IPS-11a (cell line): ENCODE measurements around the gene DYNC2H1.
"Not testable (repeated sequence)": the region's sequence is repeated elsewhere in the genome, so short reads cannot be mapped to it uniquely, and the experiment has no call there.

Experiments
- H3K4me3 ChIP-seq: one replicate; pipeline ENCODE4 v1.5.1; 2013; ENCODE audit warnings: low read depth, low read length, control low read depth

Gene DYNC2H1

GRCh38 chr11:103358251-103358650 is 249.0 kb downstream of the DYNC2H1 start:
- no peak overlapping the region for H3K4me3 ChIP-seq

GRCh38 chr11:103359216-103359615 is 250.0 kb downstream of the DYNC2H1 start:
- no peak overlapping the region for H3K4me3 ChIP-seq

- H3K4me3 ChIP-seq: no peak overlapping the region
Observed at GRCh38 chr11:103364687-103365086, 255.5 kb downstream of the DYNC2H1 start.

GRCh38 chr11:103367650-103368049 is 258.4 kb downstream of the DYNC2H1 start:
- no peak overlapping the region for H3K4me3 ChIP-seq

- no peak overlapping the region for H3K4me3 ChIP-seq
Observed at GRCh38 chr11:103368145-103368544, 258.9 kb downstream of the DYNC2H1 start.

GRCh38 chr11:103370076-103370475 is 260.9 kb downstream of the DYNC2H1 start:
- H3K4me3 ChIP-seq: no peak overlapping the region

- H3K4me3 ChIP-seq: no peak overlapping the region
Observed at GRCh38 chr11:103372906-103373305, 263.7 kb downstream of the DYNC2H1 start.

GRCh38 chr11:103374227-103374626 is 265.0 kb downstream of the DYNC2H1 start:
- not testable (repeated sequence) for H3K4me3 ChIP-seq

GRCh38 chr11:103378931-103379330 is 269.7 kb downstream of the DYNC2H1 start:
- no peak overlapping the region for H3K4me3 ChIP-seq

GRCh38 chr11:103380031-103380430 is 270.8 kb downstream of the DYNC2H1 start:
- H3K4me3 ChIP-seq: no peak overlapping the region

- no peak overlapping the region for H3K4me3 ChIP-seq
Observed at GRCh38 chr11:103384652-103385051, 275.4 kb downstream of the DYNC2H1 start.

- no peak overlapping the region for H3K4me3 ChIP-seq
Observed at GRCh38 chr11:103395612-103396011, 286.4 kb downstream of the DYNC2H1 start.

GRCh38 chr11:103396237-103396636 is 287.0 kb downstream of the DYNC2H1 start:
- no peak overlapping the region for H3K4me3 ChIP-seq

GRCh38 chr11:103397369-103397768 is 288.1 kb downstream of the DYNC2H1 start:
- H3K4me3 ChIP-seq: no peak overlapping the region

- H3K4me3 ChIP-seq: no peak overlapping the region
Observed at GRCh38 chr11:103398829-103399228, 289.6 kb downstream of the DYNC2H1 start.

- H3K4me3 ChIP-seq: no peak overlapping the region
Observed at GRCh38 chr11:103406357-103406756, 297.1 kb downstream of the DYNC2H1 start.

GRCh38 chr11:103407641-103408040 is 298.4 kb downstream of the DYNC2H1 start:
- no peak overlapping the region for H3K4me3 ChIP-seq

- H3K4me3 ChIP-seq: no peak overlapping the region
Observed at GRCh38 chr11:103413266-103413888, 304.2 kb downstream of the DYNC2H1 start.

- no peak overlapping the region for H3K4me3 ChIP-seq
Observed at GRCh38 chr11:103418014-103418413, 308.8 kb downstream of the DYNC2H1 start.

- no peak overlapping the region for H3K4me3 ChIP-seq
Observed at GRCh38 chr11:103420593-103420992, 311.4 kb downstream of the DYNC2H1 start.

GRCh38 chr11:103433386-103434072 is 324.3 kb downstream of the DYNC2H1 start:
- no peak overlapping the region for H3K4me3 ChIP-seq

- H3K4me3 ChIP-seq: no peak overlapping the region
Observed at GRCh38 chr11:103434073-103434411, 324.8 kb downstream of the DYNC2H1 start.
